ENCODE results near the gene GFI1B.
"Not testable (repeated sequence)": the region's sequence is repeated elsewhere in the genome, so short reads cannot be mapped to it uniquely, and the experiment has no call there.

Gene GFI1B

DNA sequence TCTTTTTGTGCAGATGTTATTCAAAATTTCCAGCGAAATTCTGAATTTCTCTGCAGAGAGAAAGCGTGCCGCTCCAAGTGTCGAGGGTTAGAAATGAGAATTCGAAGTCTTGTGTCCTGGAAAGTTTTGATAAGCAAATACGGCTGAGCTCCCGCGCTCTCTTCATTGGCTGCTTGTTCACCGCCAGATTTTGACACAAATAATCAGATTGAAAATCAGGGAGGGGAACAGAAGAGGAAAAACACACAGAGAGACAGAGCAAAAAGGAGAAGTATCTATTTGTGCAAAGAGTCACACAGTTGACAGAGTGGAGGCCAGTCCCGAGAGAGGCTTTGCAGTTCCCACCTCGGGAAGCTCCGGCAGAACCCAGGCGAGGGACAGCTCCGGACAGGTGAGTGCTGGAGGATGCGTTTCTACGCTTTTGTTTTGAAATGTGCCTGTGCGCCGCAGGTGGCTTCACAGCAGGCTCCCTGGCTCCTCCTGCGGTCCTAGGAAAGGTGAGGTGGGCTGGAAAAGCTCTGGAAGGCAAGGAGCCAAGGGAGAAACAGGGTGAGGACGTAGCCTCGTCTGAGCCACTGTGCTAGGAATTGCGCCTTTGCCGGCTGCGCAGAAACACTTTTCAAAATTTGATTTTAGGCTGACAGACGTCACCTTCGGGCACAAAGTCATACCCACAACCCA is at the start of gene GFI1B:
GFI1B (plus strand) TSS at position 244 of the 681 bp plus-strand sequence. CDS start 7,985 bp downstream, outside the sequence.
- FAIRE-seq, result no peak

DNA sequence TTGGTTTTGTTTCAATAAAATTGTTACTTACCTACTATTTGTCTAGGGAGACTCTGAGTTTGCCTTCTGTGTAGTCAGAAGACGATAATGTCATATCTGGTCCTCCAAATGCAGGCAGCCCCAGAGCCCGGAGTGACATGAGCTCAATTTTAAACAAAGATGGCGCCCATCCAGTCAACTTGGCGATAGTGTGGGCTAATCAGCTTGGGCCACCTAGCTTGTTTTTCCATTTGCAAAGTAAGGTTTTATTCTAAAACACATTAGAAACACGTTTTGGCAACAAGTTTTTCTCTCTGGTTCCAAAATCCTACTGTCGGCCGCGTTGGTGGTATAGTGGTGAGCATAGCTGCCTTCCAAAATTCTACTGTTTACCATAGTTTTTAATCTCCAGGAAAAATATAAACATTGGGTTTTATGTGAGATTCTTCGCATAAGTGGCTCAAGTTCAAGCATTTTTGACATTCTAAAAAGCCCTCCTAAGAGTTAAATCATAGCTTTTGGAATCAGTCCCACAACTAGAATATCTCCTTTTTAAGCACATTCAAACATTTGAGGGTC is 47.2 kb upstream of the GFI1B start:
- FAIRE-seq, result no peak

DNA sequence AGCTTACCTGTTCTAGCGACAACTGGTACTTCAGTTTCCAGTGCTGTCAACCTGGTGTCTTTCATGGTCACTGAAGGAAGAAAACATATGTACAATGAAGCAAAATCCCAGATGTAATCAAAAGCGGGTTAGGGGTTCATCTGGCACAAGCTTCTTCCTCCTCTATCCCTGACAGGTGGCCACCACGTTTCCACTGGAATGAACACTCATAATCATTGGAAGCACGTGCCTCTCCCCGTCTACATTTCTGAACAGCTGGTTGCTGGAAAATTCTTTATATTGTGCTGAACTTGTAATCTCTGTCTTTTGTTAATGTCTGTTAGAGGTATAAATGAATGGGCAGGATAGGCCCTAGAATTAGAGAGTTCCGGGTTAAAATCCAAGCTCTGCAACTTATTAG is 43.5 kb upstream of the GFI1B start:
- no peak for FAIRE-seq

DNA sequence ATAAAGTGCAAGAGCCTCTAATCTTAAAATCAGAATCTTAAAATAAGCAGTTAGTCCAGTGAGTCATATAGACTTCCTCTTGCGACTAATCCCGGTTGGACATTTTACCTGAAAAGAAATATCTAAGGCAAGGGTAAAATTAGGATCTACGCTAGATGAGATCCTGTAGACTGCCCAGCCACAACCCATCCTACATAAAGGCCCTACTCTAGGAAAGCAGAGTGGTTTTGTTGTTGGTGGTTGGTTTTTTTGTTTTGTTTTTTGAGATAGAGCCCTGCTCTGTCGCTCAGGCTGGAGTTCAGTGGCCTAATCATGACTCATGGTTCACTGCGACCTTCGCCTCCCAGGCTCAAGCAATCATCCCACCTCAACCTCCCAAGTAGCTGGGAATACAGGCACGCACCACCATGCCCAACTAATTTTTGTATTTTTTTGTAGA is 41.0 kb upstream of the GFI1B start:
- FAIRE-seq, result no peak

DNA sequence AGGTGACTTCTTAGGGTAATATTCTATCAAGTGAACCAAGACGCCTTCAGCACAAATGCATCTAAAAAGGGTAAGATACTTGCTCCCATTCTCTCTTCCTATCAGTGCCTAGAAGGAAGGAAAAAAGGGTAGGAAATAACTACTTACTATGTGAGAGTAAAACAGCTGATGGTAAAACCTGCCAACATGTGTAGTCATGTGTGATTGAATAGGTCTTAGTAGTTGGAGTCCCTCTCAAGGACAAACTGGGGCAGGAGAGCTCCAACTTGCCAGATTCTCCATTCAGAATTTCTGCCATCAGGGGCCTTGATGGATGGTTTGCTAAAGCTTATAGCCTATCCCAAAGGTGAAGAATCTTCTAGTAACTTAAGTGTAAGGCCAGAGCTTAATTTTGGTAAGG is 39.3 kb upstream of the GFI1B start:
- no peak for FAIRE-seq

DNA sequence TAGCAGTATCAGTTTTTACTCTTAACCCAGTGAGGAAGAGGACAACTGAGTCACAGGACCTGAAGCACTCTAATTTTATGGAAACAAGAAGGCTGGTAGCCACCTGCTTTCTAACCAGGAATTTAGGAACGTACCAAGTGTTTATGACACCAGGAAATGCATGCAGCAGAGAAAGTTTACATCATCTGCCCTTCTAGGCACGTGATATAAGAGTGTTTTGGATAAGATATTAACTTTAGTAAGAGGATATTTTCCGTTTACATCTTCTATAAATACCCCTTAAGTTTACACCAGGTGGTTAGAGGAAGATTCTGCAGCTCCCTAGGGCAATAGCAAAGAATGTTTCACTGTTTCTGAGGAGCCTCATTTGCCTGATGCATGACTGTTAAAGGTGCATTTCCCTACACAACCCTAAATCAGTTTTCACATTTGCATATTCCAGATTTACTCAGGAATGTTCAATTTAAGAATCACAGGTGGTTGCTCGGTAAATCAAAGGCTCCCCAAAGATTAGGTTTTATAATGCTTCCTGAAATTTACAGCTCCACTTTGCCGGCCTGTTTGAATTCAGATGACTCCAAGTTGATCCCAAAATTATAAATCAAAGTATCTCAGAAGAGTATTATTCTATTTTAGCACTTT is 35.8 kb upstream of the GFI1B start:
- FAIRE-seq, result no peak

DNA sequence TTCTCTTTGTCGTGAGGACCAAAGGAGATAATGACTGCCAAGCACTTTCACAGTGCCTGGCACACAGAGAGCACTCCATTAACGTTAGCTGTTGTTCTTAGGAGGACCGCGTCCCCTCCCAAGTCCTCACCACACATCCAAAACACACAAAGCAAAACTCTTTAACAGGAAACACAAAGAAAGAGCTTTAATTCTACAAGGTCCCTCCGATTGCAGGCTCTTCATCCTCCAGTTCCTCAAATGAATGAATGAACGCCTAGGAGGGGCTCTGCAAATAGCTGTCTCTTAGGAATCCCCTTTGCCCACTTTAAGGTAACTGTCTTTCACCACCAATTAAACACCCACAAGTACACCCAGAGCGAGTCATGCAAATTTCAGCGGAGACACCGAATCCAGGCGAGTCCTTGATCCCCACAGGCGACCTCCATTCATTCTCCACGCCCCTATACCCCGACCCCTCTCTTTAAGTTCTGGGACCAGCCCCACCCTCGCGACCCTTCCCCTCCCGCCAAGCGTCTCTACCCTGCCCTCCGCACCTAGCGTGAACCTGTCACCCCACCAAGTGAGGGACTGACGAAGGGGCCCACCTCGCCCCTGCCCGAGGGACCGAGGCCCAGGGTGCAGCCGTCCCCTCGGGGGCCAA is 34.7 kb upstream of the GFI1B start:
- no peak for FAIRE-seq

DNA sequence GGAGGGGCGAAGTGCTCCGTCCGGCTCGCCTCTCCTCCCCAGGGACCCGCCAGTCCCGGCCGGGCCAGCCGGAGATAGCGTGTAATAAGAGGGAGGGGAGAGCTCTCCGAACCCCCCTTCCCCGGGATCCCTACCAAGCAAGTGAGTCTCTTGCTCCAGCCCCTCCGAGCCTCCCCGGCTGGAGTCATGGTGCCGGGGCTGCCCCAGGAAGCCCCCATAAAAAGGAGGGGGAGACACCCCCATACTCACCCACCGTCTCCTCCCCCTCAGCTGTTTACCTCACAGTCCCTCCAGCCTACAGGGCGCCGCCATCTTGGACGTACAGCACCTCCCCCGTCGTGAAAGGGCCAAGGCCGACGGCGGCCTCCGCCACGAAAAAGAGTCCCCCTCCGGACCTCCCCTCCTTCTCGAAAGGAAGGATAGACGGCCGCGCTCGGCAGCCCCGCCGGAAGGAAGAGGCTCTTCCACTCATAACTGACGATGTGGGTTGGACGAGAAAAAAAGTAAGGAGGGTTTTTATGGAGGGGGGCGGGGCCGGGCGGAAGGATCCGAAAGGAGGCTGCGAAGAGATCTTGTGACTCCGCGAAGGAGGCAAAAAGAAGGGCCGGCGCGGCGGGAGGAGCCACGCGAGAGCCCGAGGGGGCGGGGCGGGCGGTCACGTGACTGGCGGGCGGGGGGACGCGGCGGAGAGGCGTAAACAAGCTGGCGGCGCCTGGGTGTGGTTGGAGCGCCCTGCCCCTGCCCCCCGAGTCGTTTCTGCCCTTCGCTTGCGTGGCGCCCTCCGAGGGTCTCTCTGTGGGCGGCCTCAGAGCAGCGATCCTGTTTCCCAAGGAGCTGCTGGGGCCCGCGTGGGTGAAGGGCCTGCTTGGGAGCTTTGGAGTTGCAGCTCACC is 34.0 kb upstream of the GFI1B start, which contains the start of gene TSC1:
TSC1 (minus strand) TSS at position 323 of the 892 bp plus-strand sequence. CDS start 15,744 bp downstream, outside the sequence.
- no peak for FAIRE-seq

DNA sequence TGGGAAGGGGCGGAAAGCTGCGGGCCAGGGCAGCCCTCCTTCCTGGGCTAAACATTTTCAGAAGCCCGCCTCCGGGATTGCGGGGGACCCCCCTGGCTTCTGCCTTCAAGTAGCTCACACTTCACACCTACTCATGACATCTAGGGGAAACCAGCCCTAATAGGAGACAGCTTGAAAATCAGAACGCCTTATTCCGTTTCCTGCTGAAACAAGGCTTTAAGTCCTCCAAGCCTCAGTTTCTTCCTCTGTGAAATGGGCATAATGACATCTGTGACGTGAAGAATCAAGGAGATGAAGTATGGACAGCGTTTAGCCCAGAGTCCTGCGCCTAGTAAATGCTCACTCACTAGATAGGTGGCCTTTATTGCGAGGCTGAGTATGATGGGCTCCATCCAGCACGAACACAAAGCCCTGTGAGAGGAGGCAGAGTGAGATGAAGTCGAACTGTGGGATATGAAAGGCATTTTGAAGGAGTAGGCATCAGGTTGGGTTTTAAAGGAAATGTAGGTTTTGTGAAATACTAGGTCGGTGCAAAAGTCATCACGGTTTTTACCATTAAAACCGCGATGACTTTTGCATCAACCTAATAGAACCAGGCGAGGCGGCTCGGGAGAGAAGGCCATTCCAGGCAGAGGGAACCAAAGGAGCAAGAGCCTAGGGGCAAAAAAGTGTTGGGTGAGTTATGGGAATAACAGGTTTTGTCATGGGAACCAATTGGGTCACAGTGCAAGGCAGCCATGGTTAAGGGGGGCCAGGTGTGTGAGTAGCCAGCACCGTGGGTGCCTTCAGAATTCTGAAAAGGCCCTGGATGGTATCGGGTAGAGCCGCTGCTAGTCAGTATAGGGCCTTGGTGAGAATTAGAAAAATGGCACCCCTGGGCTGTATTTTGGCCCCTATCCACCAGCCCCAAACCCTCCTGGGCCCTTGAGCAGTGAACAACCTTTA is 33.0 kb upstream of the GFI1B start:
- FAIRE-seq, result no peak

DNA sequence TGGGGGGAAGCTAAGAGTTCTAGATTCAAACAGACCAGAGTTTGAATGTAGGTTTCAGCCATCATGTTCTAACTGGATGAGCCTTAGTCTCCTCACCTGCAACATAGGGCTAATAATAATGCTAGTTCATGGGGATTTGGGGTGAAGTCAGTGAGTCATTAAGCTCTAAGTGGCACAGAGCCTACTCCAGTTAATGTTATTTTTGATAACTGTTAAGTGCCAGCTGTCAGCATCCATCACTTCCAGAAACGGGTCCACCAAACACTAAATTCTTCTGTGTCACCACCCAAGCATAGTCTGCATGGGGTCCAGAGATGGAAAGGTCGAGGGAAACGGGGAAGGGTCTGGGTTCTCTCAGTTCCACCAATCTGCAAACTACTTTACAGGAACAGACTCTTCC is 32.3 kb upstream of the GFI1B start:
- FAIRE-seq, result no peak

DNA sequence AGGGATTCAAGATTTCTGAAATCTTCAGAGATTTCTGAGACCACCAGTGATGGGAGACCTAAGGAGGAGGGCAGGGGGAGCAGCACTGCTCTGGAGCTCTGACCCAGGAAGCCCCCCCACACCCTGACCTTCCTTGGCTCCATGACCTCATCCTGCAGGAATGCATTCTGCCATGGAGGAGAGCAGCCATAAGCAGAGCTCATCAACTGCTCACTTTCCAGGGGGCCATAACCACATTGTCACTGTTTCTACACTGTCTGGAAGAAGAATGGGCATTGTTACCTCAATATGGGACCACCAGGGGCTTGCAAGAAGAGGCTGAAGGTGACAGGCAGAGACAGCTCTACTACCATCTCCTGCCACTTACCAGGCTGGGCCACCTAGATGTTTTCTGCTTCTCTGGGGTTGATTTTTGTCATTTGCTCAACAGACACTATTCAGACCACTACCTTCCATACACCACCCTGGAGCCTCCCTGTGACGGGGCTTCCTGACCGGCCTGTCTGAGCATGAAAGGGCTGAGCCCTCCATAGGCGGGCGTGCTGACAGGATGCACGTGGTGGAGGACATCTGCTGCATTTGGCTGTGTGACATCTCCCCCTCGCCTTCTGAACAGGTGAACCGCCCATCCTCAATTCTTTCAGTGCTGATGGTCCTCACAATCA is 31.7 kb upstream of the GFI1B start:
- FAIRE-seq, result no peak

DNA sequence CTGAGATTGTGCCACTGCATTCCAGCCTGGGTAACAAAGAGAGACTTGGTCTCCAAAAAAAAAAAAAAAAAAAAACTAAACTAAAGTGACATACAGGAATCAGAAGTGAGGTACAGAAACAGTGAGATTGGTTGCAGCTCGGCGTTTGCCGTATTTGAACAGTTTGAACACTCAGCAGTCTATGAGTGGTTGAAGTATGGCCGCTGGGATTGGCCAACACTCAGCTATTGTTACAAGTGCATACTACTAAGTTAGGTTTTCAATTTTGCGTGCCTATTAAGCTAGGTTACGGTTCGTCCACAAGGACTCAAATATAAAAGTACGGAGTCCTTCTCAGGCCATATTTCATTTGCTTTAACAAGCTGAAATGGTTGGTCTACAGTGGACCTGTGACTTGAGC is 30.7 kb upstream of the GFI1B start:
- no peak for FAIRE-seq

DNA sequence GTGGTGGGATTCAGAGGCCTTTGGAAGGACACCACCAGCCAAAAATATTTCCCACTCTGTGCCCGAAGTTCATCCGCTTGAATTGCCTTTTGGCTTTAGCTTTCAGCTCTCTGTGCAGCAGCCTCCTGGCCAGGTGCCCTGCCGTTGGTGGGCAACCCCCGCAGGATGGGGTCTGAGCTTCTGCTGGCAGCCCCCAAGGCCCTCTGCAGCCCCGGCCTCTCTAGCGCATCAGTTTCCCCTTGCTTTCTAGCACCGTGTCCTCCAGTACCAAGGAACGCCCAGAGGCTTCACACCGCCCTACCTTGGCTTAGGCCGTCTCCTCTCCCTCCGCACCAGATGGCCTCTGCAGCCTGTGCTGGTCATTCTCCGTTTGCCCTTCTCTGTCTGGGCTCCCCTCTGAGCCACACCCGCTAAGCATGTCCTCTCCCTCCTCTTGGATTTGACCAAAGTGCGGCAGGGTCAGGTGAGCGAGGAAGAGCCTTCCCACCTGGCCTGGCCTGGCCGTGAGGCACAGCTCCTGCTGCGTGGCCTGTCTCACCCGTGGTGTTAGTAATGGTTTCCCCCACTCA is 29.9 kb upstream of the GFI1B start:
- no peak for FAIRE-seq

DNA sequence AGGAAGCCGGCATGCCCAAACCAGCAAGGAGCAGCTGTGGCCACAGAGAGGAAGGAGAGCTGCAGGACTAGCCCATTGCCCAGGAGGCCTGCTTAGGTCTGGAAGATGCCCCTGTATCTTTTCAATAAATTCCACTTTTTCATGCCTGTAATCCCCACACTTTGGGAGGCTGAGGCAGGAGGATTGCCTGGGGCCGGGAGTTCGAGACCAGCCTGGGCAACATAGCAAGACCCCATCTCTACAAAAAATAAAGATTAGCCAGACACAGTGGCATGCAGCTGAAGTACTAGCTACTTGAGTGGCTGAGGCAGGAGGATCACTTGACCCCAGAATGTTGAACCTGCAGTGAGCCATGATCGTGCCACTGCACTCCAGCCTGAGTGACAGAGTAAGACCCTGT is 28.8 kb upstream of the GFI1B start:
- FAIRE-seq, result no peak

DNA sequence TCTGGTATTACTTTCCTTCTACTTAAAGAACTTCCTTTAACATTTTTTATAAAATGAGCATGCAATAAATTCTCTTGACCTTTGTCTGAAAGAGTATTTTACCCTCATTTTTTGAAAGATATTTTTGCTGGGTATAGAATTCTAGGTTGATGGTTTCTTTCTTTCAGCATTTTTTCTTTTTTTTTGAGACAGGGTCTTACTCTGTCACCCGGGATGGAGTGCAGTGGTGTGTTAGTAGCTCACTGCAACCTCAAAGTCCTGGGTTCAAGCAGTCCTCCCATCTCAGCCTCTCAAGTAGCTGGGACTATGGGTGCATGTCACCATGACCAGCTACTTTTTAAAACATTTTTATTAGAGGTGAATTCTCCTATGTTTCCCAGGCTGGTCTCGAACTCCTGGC is 23.4 kb upstream of the GFI1B start:
- no peak for FAIRE-seq

DNA sequence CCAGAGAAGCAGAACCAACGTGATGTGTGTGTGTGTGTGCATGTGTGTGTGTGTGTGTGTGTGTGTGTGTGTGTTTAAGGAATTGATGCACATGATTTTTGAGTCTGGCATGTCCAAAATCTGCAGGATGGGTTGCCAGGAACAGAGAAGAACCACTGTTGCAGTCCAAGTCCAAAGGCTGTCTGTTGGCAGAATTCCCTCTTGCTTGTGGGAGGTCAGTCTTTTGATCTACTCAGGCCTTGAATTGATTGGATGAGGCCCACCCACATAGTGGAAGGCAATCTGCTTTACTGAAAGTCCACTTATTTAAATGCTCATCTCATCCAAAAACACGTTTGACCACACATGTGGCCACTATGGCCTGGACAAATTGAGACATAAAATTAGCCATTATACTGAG is 22.7 kb upstream of the GFI1B start:
- FAIRE-seq, result no peak

DNA sequence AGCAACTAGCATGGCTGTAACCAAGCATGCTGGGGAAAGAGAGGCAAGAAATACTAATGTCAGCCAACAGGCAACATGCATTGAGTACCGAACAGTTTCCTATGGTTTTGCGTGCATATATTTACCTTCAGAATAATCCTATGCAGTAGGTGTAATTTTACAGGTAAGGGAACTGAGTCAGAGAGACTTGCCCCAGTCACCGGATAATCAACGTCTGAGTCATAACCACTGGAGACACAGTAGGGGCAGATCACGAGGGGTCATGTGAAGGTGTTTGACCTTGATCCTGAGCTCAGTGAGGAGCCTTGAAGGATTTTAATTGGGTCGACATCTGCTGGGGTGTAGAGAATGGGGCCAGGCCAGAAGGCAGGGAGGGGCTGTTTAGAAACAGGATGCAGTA is 20.7 kb upstream of the GFI1B start:
- no peak for FAIRE-seq

DNA sequence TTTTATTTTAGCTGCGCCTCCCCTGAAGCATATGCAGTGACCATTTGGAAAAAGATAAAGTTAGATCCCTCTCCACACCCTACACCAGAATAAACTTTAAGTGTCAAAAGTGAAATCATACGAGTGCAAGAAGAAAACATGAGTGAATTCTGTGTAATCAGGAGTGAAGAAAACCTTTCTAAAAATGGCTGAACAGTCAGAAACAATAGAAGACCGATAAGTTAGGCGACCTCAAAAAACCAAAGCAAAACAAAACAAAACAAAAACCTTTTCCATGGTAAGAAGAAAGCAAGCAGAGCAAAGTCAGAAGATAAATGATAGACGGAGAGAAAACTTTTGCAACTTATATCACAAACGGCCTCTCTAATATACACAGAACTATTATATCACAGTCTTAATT is 17.5 kb upstream of the GFI1B start:
- no peak for FAIRE-seq

DNA sequence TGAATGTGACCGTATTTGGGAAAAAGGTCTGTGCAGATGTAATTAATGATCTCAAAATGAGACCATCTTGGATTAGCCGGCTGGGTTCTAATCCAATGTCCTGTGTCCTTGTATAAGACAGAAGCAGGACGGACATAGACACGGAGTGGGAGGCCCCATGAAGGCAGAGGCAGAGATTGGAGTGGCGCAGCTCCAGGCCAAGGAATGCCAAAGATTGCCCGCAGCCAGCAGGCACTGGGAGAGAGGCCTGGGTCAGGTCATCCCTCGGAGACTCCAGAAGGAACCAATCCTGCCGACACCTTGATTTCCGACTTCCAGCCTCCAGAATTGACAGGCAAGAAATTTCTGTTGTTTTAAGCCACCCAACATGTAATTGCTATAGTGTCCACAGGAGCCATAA is 13.0 kb upstream of the GFI1B start:
- FAIRE-seq, result no peak

DNA sequence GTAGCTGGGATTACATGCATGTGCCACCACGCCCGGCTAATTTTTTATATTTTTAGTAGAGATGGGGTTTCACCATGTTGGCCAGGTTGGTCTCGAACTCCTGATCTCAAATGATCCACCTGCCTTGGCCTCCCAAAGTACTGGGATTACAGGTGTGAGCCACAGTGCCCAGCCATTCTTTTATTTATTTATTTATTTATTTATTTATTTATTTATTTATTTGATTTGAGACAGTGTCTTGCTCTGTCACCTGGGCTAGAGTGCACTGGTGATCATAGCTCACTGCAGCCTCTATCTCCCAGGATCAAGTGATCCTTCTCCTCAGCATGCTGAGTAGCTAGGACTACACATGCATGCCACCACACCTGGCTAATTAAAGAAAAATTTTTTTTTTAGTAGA is 10.6 kb upstream of the GFI1B start:
- not testable (repeated sequence) for FAIRE-seq

DNA sequence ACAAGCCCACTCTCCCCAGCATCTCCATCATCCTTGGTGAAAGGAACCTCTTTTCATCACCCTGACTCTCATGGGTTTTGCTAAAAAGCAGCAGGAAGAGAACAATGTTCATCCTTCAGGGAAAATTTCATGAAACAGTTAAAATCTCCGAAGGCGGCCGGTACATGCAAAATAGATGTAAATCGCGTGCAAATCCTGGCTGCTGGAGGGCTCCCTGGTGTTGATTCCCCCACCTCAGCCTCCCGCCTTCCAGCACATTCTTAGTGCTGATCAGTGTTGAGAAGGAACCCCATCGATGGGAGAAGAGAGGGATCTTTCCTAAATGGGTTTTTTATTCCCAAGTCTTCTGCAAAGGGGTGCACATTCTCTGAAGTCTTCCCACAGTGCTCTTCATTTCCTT is 8.7 kb upstream of the GFI1B start:
- FAIRE-seq, result no peak

All from colon (tissue), 2 donors.